ENCODE measurements around the gene TRAF7.

DNA sequence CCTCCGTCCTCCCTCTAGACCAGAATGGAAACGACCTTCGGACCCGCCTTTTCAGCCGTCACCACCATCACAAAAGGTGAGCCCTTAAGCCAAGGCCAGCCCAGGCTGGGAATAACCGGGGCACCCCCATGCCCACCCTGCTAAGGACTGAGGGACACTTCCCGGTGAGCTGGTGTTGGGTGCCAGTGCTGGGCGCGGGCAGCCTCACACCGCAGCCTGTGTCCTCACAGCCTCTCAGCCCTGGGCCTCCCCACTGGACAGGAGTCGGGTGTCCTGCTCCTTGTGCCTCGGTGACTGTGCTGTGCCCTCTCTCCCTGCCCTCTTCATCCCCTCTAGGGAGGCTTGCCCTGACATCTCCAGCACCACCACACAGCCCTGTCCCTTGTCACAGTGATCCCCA is 10.3 kb downstream of the TRAF7 start:
- TF ChIP-seq YY1 (IDR thresholded peaks at IDR 0.05; ENCODE audit: low read depth, low read length) (no peak), PHF8 (conservative IDR thresholded peaks at IDR 0.05; ENCODE audit: low read depth, low read length) (no peak), SAP30 (IDR thresholded peaks at IDR 0.05; ENCODE audit: insufficient read depth, insufficient replicate concordance, low read length) (no peak), ZNF274 (IDR thresholded peaks at IDR 0.05; ENCODE audit: borderline replicate concordance, extremely low read depth, low read length) (no peak), SP2 (IDR thresholded peaks at IDR 0.05; ENCODE audit: low read length) (no peak), POLR2A (IDR thresholded peaks at IDR 0.05; ENCODE audit: control extremely low read depth in 1 of 2, low read depth in 2 of 2, low read length in 2 of 2) (no peak)
- TF ChIP-seq, protein P1, sequence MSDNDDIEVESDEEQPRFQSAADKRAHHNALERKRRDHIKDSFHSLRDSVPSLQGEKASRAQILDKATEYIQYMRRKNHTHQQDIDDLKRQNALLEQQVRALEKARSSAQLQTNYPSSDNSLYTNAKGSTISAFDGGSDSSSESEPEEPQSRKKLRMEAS (IDR thresholded peaks at IDR 0.05), result no peak
- TF ChIP-seq, protein P2, sequence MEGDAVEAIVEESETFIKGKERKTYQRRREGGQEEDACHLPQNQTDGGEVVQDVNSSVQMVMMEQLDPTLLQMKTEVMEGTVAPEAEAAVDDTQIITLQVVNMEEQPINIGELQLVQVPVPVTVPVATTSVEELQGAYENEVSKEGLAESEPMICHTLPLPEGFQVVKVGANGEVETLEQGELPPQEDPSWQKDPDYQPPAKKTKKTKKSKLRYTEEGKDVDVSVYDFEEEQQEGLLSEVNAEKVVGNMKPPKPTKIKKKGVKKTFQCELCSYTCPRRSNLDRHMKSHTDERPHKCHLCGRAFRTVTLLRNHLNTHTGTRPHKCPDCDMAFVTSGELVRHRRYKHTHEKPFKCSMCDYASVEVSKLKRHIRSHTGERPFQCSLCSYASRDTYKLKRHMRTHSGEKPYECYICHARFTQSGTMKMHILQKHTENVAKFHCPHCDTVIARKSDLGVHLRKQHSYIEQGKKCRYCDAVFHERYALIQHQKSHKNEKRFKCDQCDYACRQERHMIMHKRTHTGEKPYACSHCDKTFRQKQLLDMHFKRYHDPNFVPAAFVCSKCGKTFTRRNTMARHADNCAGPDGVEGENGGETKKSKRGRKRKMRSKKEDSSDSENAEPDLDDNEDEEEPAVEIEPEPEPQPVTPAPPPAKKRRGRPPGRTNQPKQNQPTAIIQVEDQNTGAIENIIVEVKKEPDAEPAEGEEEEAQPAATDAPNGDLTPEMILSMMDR (IDR thresholded peaks at IDR 0.05; ENCODE audit: control extremely low read depth in 1 of 3, insufficient read depth in 1 of 3, low read depth in 1 of 3, low read length in 3 of 3), result no peak
